ENCODE results near the gene FAM234B.
"Not testable (repeated sequence)": the region's sequence is repeated elsewhere in the genome, so short reads cannot be mapped to it uniquely, and the experiment has no call there.

FAM234B gene

GRCh38 chr12:13060581-13060980, 16.4 kb downstream of the FAM234B start:
- in situ Hi-C loops (cut with MboI; ENCODE audit: low sequenced_read_pairs) = no loop called here

GRCh38 chr12:13061377-13061776, 17.2 kb downstream of the FAM234B start:
- in situ Hi-C loops (cut with MboI; ENCODE audit: low sequenced_read_pairs) = no loop called here

- in situ Hi-C loops (cut with MboI; ENCODE audit: low sequenced_read_pairs) = no loop called here
Observed at GRCh38 chr12:13062669-13063068, 18.5 kb downstream of the FAM234B start.

- in situ Hi-C loops (cut with MboI; ENCODE audit: low sequenced_read_pairs) = no loop called here
Observed at GRCh38 chr12:13066014-13066413, 21.8 kb downstream of the FAM234B start.

GRCh38 chr12:13066459-13066858, 22.3 kb downstream of the FAM234B start:
- in situ Hi-C loops (cut with MboI; ENCODE audit: low sequenced_read_pairs) = no loop called here

- in situ Hi-C loops (cut with MboI; ENCODE audit: low sequenced_read_pairs) = no loop called here
Observed at GRCh38 chr12:13067322-13067721, 23.1 kb downstream of the FAM234B start.

GRCh38 chr12:13069380-13069779, 25.2 kb downstream of the FAM234B start:
- in situ Hi-C loops (cut with MboI; ENCODE audit: low sequenced_read_pairs) = no loop called here

GRCh38 chr12:13071305-13072280, 27.4 kb downstream of the FAM234B start:
- in situ Hi-C loops (cut with MboI; ENCODE audit: low sequenced_read_pairs) = no loop called here

GRCh38 chr12:13073173-13073572, 29.0 kb downstream of the FAM234B start:
- in situ Hi-C loops (cut with MboI; ENCODE audit: low sequenced_read_pairs) = no loop called here

GRCh38 chr12:13074396-13075117, 30.4 kb downstream of the FAM234B start:
- in situ Hi-C loops (cut with MboI; ENCODE audit: low sequenced_read_pairs) = no loop called here

- in situ Hi-C loops (cut with MboI; ENCODE audit: low sequenced_read_pairs) = no loop called here
Observed at GRCh38 chr12:13075118-13075480, 30.9 kb downstream of the FAM234B start.

- in situ Hi-C loops (cut with MboI; ENCODE audit: low sequenced_read_pairs) = no loop called here
Observed at GRCh38 chr12:13075786-13076570, 31.8 kb downstream of the FAM234B start.

GRCh38 chr12:13079440-13079906, 35.3 kb downstream of the FAM234B start:
- in situ Hi-C loops (cut with MboI; ENCODE audit: low sequenced_read_pairs) = no loop called here

- in situ Hi-C loops (cut with MboI; ENCODE audit: low sequenced_read_pairs) = no loop called here
Observed at GRCh38 chr12:13080266-13080665, 36.1 kb downstream of the FAM234B start.

- in situ Hi-C loops (cut with MboI; ENCODE audit: low sequenced_read_pairs) = no loop called here
Observed at GRCh38 chr12:13082861-13083260, 38.7 kb downstream of the FAM234B start.

- in situ Hi-C loops (cut with MboI; ENCODE audit: low sequenced_read_pairs) = not testable (repeated sequence)
Observed at GRCh38 chr12:13083638-13084037, 39.5 kb downstream of the FAM234B start.

- in situ Hi-C loops (cut with MboI; ENCODE audit: low sequenced_read_pairs) = no loop called here
Observed at GRCh38 chr12:13084898-13085640, 40.9 kb downstream of the FAM234B start.

- in situ Hi-C loops (cut with MboI; ENCODE audit: low sequenced_read_pairs) = no loop called here
Observed at GRCh38 chr12:13085968-13086686, 41.9 kb downstream of the FAM234B start.

GRCh38 chr12:13087766-13088165, 43.6 kb downstream of the FAM234B start:
- in situ Hi-C loops (cut with MboI; ENCODE audit: low sequenced_read_pairs) = no loop called here

GRCh38 chr12:13088496-13088895, 44.3 kb downstream of the FAM234B start:
- in situ Hi-C loops (cut with MboI; ENCODE audit: low sequenced_read_pairs) = no loop called here
